WTC11 (cell line): ENCODE measurements around the gene LSR.

Source experiments
- ELF4 ChIP-seq: sonication (generic); formaldehyde crosslinking; IDR thresholded peaks from 2 replicates; pipeline ENCODE4 v1.8.1; 2022; ENCODE audit warnings: low read depth, mild to moderate bottlenecking, moderate library complexity, missing genetic modification reagents
- GABPB1 ChIP-seq: sonication (generic); formaldehyde crosslinking; IDR thresholded peaks from 2 replicates; pipeline ENCODE4 v1.8.1; 2023; ENCODE audit warnings: mild to moderate bottlenecking, missing genetic modification reagents
- ZNF138 ChIP-seq: sonication (generic); formaldehyde crosslinking; conservative IDR thresholded peaks from 2 replicates; pipeline ENCODE4 v1.8.1; 2022; ENCODE audit warnings: mild to moderate bottlenecking, moderate library complexity, missing genetic modification reagents
- TF ChIP-seq, protein P1 (sequence below): sonication (generic); formaldehyde crosslinking; IDR thresholded peaks from 2 replicates; pipeline ENCODE4 v1.8.1; 2023; ENCODE audit warnings: mild to moderate bottlenecking, missing genetic modification reagents, moderate library complexity
- TF ChIP-seq, protein P2 (sequence below): fragments of 200-600 bp; IDR thresholded peaks from 2 replicates; pipeline ENCODE4 v1.8.0; 2022; ENCODE audit warnings: antibody characterized with exemption

DNA sequence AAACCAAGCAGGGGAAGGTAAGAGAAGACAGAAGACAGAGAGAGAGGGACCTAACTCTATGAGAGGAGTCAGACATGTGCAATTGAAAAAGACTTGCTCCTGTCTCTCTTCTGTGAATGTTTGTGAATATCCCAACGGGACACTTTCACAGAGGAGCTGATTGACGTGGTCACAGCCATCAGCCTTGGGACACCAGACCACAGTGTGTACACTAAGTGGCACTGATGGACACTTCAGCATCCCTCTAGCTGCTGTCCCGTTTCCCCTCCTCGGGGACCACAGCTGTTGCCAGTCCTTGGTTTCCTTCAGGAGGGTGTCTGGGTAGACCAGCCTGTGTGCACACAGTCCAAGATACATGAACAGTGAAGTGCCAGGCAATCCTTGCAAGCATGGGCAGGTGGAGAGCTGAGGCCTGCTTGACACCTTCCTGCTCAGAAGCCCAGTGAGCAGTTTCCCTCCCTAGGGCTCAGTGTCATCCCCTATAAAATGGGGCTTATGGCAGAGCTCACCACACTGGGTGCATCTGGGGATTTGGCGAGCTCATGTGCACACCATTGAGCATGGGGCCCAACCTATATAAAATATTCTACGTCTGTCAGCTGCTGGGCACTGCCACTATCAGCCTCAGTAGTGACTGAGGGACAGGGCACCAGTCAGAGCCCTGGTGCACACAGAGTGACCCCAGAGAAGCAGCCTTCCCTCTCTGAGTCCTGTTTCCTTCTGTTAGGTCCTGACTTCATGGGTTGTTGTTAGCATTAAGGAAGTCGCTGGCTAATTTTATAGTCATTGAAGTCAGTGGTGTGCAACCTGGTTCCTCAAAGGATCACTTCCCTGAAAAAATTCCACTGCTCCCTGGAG, 15.7 kb downstream of the LSR start:
- TF ChIP-seq, protein P1, sequence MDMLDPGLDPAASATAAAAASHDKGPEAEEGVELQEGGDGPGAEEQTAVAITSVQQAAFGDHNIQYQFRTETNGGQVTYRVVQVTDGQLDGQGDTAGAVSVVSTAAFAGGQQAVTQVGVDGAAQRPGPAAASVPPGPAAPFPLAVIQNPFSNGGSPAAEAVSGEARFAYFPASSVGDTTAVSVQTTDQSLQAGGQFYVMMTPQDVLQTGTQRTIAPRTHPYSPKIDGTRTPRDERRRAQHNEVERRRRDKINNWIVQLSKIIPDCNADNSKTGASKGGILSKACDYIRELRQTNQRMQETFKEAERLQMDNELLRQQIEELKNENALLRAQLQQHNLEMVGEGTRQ (CRISPR knock-in tag): no peak
- TF ChIP-seq, protein P2, sequence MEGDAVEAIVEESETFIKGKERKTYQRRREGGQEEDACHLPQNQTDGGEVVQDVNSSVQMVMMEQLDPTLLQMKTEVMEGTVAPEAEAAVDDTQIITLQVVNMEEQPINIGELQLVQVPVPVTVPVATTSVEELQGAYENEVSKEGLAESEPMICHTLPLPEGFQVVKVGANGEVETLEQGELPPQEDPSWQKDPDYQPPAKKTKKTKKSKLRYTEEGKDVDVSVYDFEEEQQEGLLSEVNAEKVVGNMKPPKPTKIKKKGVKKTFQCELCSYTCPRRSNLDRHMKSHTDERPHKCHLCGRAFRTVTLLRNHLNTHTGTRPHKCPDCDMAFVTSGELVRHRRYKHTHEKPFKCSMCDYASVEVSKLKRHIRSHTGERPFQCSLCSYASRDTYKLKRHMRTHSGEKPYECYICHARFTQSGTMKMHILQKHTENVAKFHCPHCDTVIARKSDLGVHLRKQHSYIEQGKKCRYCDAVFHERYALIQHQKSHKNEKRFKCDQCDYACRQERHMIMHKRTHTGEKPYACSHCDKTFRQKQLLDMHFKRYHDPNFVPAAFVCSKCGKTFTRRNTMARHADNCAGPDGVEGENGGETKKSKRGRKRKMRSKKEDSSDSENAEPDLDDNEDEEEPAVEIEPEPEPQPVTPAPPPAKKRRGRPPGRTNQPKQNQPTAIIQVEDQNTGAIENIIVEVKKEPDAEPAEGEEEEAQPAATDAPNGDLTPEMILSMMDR: no peak
- TF ChIP-seq ZNF138 (CRISPR knock-in tag): no peak
- TF ChIP-seq ELF4 (CRISPR knock-in tag): no peak
- TF ChIP-seq GABPB1: no peak
